Stimulated activated CD4-positive, alpha-beta T cell treated with anti-CD3 and anti-CD28 coated beads, Interleukin-12 subunit alpha, Interleukin-12 subunit beta, amount 100 ng/mL, for 4 hours (primary cell): ENCODE data around the gene CDKN1C.

ENCODE experiments used
- DNase-seq: peaks from one replicate; pipeline ENCODE4 v3.0.0-alpha.2; 2020

Gene CDKN1C

DNA sequence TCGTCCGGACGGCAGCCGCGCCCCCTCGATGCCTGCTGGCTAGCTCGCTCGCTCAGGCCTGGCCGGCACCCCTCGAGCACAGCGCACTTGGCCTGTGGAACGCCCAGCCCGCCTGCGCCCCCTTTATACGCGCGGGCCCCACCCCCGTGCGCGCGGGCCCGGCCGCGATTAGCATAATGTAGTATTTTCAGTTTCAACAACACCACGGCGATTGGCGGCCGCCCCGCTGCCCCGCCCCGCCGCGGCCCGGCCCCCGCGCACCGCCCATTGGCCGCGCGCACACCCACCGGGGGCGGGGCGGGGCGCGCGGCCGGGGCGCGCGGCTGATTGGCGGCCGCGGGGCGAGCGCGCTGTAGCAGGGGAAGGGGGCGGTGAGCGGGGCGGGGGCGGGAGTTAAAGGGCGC lies at the start of gene CDKN1C:
Gene CDKN1C (minus strand): TSS at position 98 of the 404 bp plus-strand sequence. CDS start 319 bp downstream, outside the sequence.
- DNase-seq: peak; percentile 77

DNA sequence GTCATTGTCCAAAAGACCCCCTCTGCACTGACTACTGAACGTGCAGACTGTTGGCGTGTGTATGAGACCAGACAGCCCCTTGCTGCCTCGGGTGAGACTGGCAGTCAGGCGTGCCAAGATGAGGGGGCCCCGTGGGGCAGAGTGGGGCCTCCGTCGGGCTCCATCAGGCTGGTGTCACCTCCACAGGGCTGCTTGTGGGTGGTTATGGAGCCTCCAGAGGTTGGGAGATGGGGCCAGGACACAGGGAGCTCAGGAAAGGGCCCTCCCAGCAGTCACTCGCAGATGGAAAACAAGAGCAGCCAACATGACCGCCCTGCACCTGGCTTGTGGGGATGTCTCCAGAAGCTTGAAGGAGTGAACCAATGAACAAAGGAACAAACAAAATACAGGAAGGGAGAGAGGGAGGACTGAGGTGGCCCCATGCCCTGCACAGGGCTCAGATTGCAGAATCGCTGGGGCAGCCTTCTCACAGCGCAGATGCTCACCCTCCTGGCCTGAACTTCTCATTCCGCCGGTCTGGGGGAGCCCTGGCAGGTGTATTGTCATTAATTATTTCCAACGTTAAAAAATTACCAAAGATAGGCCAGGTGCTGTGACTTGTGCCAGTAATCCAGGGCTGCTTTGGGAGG lies 49.1 kb upstream of the CDKN1C start:
- no peak for DNase-seq

- no peak for DNase-seq
These were observed 48.5 kb upstream of the CDKN1C start for GRCh38 chr11:2934021-2934550.

GRCh38 chr11:2933375-2934020 lies 47.9 kb upstream of the CDKN1C start:
- no peak for DNase-seq

DNA sequence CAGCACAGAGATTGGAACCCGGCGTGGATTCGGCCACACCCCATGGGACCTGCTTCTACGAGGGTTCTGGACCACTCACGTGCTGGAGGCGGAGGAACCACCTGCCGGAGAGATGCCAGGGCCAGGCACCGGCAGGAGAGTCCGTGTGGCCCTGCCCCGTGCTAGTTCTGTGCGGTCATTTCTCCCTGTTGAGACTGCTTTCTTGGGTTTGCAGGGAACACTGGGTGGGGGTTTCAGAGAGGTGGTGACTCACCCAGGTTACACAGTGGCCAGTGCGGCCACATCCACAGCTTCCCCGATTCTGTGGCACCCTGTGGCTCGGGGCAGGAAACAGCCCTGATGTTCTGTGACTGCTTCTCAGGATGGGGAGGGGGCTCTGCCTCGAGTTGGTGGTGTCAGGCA lies 47.3 kb upstream of the CDKN1C start:
- DNase-seq: no peak

GRCh38 chr11:2931771-2932738 lies 46.5 kb upstream of the CDKN1C start:
- no peak for DNase-seq

- no peak for DNase-seq
These were observed 45.8 kb upstream of the CDKN1C start for GRCh38 chr11:2931420-2931746.

- peak; percentile 41 for DNase-seq
These were observed 45.3 kb upstream of the CDKN1C start for GRCh38 chr11:2930704-2931419.

DNA sequence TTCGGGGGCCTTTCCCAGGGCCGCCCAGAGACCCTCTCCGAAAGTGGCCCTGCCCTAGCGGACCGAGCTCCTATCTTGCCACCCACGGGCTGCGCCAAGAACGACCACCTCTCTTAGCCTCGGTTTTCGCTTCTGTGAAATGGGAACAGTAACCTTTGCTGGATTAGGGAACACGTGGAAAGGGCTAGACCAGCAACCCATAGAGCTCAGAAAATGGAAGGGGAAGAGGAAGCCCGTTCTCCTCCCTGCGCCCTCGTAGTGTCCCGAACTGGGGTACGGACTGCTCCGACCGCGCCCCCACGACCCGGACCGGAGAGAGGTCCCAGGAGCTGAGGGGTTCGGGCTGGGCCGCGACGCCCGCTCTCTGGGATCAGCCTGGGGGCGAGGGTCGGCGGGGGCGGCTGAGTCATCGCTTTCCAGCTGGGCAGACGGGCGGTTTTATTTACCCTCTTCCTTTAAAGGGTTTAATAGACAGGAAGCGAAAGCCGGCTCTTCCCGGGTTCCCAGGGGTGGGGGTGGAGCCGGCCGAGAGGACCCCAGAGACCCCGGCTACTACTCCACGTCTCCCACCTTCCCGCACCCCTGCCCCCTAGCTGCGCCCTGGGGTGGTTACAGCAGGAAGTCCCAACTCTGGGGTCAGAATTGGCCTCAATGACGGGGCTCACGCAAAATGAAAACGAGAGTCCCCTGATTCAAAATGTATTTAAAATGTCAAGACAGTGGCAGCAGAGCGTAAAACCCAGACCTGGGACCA lies 44.6 kb upstream of the CDKN1C start:
- peak; percentile 34 for DNase-seq

DNA sequence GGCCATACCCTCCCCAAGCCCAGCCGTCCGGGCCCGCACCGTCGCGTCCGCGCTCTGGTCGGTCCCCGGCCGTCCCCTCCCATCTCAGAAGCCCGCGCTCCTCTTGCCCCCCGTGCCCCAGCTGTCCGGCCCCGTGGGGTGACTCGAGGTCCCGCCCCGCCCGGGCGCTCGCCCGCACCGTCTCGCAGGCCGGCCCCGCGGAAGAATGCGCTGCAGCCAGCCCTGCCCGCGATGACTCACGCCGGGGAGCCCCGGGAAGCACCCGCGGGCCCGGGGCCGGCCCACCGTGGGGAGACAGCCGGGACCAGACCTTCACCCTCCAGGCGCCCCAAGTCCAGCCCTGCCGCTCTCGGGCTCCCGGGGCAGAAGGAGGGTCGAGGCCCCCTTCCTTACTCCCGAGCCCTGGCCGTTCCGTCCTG lies 44.0 kb upstream of the CDKN1C start:
- DNase-seq: peak; percentile 48

GRCh38 chr11:2928605-2929530 lies 43.3 kb upstream of the CDKN1C start, which contains the start of gene PHLDA2:
PHLDA2 (minus strand) TSS chr11:2929420; CDS start chr11:2929364, 56 bp downstream.
- peak; percentile 49 for DNase-seq

- no peak for DNase-seq
These were observed 42.5 kb upstream of the CDKN1C start for GRCh38 chr11:2927851-2928604.

DNA sequence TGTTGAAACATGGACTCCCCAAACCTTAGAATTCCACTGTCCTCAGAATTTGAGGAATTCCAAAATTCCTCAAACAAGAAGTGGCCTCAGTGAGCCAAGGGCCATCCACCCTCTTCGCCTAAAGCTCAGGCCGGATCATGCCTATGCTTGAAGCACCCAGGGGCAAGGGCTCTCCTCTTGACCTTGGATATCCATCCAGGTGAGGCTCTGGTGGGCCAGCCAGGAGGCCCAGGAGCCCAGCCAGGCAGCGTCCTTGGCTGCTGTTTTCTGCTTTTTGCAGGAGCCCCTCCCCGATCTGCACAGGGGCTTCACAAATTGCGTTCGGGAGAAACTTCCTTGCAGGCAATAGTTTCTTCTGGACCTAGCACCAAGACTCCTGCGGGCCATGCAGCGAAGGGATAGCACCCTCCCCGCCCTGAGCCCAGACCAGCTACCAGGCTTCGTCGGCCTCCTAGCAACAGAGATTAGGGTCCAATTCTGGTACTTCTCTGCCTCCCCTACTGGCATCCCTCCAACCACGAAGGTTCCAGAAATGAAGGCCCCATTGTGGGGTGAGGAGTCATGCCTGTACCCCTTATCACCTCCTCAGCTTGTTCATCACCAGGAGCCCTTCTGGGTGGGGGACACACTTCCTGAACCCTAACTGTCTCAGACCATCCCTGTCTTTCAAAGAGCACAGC lies 41.7 kb upstream of the CDKN1C start:
- no peak for DNase-seq

DNA sequence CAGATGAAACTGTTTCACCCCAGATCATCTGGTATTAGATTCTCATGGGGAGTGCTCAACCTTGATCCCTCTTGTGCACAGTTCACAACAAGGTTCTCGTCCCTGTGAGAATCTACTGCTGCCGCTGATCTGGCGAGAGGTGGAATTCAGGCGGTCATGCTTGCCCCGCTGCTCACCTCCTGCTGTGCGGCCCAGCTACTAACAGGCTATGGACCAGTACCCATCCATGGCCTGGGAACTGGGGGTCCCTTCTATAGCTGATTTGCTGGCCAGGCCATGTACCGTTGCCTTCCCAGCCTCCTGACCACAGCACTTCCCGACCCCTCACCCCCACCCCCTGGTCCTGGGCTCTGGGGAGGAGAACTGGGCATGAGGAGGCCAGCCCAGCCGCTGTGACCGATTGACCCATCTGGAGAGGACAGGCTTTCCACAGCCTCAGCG lies 41.1 kb upstream of the CDKN1C start:
- no peak for DNase-seq

- no peak for DNase-seq
These were observed 39.5 kb upstream of the CDKN1C start for GRCh38 chr11:2924821-2925675.

DNA sequence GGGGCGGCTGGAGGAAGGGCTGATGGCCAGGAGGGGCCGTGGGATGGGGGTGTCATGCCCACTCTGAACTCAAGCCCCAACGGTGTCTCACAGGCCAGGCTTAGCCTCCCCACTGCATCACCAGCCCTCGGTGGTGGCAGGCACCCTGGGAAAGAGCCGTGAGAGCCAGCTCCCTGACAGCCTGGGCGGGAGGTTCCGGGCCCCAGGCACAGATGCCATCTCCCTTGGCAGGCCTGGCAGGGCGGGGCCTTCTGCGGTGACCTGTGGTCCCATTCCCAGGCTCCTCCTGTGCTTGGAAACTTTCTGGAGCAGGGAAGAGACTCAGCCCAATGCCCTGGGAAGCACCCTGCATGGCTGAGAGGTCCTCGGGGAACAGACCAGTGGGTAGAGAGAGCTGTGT lies 38.8 kb upstream of the CDKN1C start:
- DNase-seq: no peak

DNA sequence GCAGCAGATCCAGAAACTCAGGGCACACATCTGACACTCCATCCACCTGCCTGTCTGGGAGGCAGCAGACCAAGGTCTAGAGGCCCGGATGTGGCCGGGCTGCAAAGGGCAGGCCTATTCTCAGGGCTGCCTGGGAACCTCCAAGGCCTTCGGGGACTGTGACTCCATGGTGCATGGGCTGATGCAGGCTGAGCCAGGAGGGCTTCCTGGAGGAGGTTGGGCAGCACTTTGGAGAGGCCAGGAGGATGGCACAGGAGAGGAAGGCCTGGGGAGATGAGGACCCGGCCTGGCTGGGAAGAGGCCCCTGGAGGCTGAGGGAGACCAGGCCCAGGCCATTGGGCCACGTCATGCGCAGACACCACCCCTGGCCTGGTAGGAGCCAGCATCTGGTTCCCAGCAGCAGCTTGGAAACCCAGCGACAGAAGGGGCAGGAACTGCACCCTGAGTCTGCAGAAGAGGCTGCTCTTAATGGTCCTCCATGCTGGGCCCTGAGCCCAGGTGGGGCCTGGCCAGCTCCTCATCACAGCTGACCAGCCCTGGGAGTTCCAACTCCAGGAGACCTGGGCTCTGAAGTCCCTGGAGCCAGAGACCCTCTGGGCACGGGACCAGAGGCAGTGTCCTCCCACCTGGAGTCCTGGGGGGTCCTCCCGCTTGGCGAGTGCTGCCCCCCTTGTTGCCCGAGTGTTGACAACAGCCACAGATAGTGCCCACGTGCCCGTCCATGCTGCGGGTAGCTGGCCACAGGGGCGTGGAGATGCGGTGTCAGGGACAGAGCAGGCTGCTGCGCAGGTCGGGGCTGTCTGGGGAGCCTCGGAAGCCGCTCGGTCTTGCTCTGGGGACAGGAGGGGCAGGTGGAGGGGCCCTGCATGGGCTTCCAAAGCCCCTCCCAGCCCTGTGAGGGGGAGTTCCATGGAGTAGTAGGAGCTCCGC lies 38.1 kb upstream of the CDKN1C start:
- DNase-seq: no peak
